Head of caudate nucleus (tissue), 42 donors: Measurements from ENCODE around the gene CD200R1L.

Experiments used
- DNase-seq, 42 donors: peaks; one replicate each; pipeline versions ENCODE4 v3.0.0 to v3.0.0-alpha.2; 2020 to 2021; ENCODE audit warnings: mixed read lengths in 7 of 42
- intact Hi-C: fragments of 100-400 bp; cut with DNase I; formaldehyde crosslinking; loops from one replicate; pipeline ENCODE4 v1.15.0; 2022

The CD200R1L gene

DNA sequence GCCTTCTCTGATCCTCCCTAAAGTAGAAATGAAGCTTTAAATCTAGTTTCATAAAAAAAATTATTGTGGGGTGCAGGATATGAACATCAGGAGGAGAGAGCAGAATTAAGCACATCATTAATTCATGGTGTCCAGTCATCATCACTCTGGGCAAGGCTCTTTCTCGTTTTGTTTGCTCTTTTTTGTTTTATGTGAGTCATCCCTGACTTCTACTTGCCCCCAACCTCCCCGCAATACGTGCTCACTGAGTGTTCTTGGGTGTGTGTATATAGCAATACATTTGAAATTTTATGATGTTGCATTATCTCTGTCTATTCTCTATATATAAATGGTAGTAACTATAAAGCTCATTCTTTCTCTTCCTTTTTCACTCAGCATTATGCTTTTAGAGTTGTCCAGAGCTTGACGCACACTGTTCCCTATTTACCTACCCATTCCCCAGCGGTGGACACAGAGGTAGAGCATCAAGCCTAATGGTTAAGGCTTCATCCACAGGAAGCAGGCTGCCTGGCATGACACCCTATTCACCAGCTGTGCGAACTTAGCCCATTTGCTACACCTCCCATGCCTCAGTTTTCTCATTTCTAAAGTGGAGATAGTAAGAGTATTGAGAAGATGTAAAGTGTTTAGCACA, 72.3 kb downstream of the CD200R1L start:
- no peak for DNase-seq
- intact Hi-C loops: no loop called here

DNA sequence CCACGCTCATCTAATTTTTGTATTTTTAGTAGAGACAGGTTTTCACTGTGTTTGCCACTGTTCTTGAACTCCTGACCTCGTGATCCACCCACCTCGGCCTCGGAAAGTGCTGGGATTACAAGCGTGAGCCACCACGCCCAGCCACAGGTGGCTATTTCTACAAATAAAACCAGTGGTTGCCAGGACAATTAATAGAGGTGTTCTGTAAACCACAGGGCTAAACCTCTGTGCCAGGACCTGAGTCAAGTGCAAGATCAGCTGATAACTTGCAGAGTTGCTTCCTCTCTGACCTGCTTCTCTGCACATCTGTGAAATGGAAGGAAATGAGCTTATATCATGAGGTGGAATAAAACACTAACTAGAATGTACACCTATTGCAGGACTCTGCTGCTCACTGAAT, 72.8 kb downstream of the CD200R1L start:
- intact Hi-C loops: no loop called here
- DNase-seq: no peak

DNA sequence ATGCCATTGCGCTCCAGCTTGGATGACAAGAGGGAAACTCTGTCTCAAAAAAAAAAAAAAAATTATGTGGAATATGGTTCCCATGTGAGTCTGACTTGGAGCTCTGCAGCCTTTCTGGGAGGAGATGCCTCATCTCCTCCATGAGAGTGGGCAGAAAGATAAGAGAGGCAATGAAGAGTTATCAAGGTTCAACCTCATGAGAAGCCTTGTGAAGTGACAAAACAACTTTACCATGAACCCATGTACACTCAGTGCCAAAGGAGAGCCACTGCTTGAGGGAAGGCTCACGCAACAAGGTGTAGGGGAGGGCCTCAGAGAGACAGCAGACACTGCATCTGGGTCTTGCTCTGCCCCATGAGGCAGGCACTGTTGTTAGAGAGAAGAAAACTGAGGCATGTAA, 75.7 kb downstream of the CD200R1L start:
- DNase-seq: no peak
- intact Hi-C loops: no loop called here

DNA sequence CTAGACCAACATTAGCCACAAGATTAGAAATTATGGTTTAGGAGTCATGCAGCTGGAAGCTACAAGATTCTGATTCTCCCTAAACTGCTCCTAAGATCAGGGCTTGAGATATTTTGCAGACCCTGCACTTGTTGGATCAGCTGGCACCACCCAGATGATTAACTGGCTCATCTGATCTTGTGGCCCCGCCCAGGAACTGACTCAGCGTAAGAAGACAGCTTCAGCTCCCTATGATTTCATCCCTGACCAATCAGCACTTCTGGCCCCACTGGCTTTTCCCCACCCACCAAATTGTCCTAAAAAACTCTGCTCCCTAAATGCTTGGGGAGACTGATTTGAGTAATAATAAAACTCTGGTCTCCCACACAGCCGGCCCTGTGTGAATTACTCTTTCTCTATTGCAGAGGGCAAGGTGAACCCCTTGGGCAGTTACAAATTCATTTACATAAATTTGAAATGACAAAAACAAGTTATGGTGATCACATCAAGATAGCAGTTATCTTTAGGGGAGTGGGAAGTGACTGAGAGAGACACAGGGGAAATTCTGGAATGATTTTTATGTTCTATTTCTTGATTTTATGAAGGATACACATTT, 76.5 kb downstream of the CD200R1L start:
- DNase-seq: no peak
- intact Hi-C loops: no loop called here

DNA sequence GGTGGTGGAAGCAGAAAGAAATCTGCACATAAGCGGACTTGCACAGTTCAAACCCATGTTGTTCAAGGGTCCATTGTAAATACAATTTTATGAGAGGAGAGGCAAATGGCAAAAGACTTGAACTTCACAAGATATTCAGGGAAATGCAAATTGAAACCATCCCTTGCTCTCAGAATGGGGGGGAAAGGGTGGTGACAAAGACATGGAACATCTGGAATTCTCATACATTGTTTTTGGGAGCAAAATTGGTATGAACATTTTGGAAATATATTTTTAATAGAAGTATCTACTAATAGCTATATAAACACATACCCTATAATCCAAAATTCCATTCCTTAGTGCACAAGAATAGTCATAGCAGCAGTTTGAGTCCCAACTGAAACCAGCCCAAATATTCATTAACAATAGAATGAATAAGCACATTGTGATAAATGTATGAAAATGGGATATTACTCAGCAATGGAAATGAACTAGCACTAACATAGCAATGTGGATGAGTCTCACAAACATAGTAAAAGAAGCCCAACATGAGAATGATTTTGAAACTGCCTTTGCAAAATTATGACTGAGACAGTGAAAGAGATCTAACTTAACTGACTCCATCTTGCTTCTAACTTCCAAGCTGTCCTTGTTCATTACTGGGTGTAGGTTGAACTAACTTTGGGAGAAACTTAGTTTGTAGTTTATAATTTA, 77.2 kb downstream of the CD200R1L start:
- DNase-seq: no peak
- intact Hi-C loops: no loop called here

DNA sequence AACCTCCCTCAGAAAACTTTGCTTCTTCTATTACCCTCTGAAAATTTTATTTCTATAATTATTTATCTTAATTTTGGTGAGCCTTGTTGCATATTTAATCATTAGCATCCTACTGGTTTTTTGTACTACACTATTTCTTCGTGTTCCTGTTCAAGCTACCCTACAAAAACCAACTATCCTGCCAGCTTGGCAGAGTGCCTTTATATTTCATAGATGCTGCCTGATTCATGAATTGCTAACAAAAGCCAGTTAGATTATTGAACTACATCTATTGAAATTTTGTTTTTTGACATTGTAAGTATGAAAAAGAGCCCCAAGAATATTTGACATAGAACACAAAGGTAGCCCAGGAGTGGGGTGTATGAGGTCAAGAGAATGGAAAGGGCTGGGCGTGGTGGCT, 78.9 kb downstream of the CD200R1L start:
- intact Hi-C loops: no loop called here
- DNase-seq: no peak

DNA sequence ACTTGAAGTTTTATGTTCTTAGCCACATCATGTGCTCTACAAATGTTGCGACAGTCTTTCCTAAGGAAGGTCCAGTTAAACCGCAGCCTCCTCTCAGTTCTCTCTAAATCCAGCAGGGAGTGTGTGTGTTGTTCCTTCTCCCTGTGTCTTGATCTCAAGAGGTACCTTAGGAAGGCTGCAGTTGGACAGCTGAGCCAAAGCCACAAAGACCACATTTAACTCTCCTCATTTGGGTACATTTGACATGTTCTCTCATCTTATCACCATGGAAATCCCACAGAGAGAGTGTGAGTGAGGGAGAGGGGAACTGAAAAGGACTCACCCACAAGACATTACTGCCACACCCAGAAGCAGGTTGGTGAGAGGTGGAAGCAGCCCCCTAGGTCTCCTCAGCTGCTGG, 79.5 kb downstream of the CD200R1L start:
- intact Hi-C loops: no loop called here
- no peak for DNase-seq
